IMR-90 (cell line): ENCODE data around the gene CERS6. TPM values are rescaled to one million over a fixed set of nuclear protein-coding genes. Genes with fewer than 3 reads are reported as not detected.
A peak's percentile ranks its signal among the peaks of the same experiment; 100 is the strongest.

Source experiments
- ATAC-seq: fragments of 200-7000 bp; cut with Tn5 transposase; 2 replicates; pipeline ENCODE4 v1.9.1; 2020; ENCODE audit warnings: low read depth, mild to moderate bottlenecking, moderate library complexity
- BruUV-seq: library from RNA; stranded (reverse); fragments of 400-500 nt; replicated peaks from 2 replicates; lab custom pipeline; 2021; lab: Mats Ljungman, UMichigan
- CTCF ChIA-PET: fragments of 300-600 bp; formaldehyde crosslinking; extraction: SDS; loops from one replicate; lab custom pipeline; 2021; ENCODE audit warnings: antibody characterized with exemption; lab: Yijun Ruan, JAX
- POLR2A ChIA-PET: fragments of 300-600 bp; sonication (Branson Sonifier 250); formaldehyde crosslinking; loops from one replicate; lab custom pipeline; 2022; ENCODE audit warnings: antibody characterized with exemption; ENCODE audit not compliant: unreplicated experiment; lab: Charles Lee
- DNase-seq: peaks from one replicate; pipeline ENCODE4 v3.0.0; 2013
- H2AFZ ChIP-seq: replicated peaks from 2 replicates; pipeline ENCODE3; 2013; ENCODE audit warnings: low read length, mild to moderate bottlenecking; ENCODE audit not compliant: poor library complexity
- H2AK5ac ChIP-seq: 2 replicates; pipeline ENCODE4 v1.6.1; 2013; ENCODE audit warnings: low read depth, low read length, inconsistent platforms
- H2AK9ac ChIP-seq: replicated peaks from 2 replicates; pipeline ENCODE3; 2013; ENCODE audit warnings: mild to moderate bottlenecking, low read depth, low read length, moderate library complexity; ENCODE audit not compliant: poor library complexity
- H2BK120ac ChIP-seq: 2 replicates; pipeline ENCODE4 v1.6.1; 2013; ENCODE audit warnings: low read depth, low read length, inconsistent platforms
- H2BK15ac ChIP-seq: 3 replicates; pipeline ENCODE4 v1.6.1; 2013; ENCODE audit warnings: low read depth, low read length, inconsistent platforms
- H2BK20ac ChIP-seq: 2 replicates; pipeline ENCODE4 v1.6.1; 2013; ENCODE audit warnings: low read depth, mild to moderate bottlenecking, inconsistent platforms, low read length, moderate library complexity
- H2BK5ac ChIP-seq: 2 replicates; pipeline ENCODE4 v1.6.1; 2013; ENCODE audit warnings: mild to moderate bottlenecking, low read depth, low read length, inconsistent platforms; ENCODE audit not compliant: poor library complexity, severe bottlenecking
- H3K14ac ChIP-seq: replicated peaks from 2 replicates; pipeline ENCODE4 v1.6.1; 2013; ENCODE audit warnings: low read depth, low read length, inconsistent platforms
- H3K18ac ChIP-seq: 2 replicates; pipeline ENCODE4 v1.6.1; 2013; ENCODE audit warnings: low read depth, low read length, control low read depth
- H3K23ac ChIP-seq: 2 replicates; pipeline ENCODE4 v1.6.1; 2013; ENCODE audit warnings: low read depth, low read length, inconsistent platforms
- H3K27ac ChIP-seq: 2 replicates; pipeline ENCODE4 v1.5.1; 2013; ENCODE audit warnings: mild to moderate bottlenecking, control low read depth, low read length; ENCODE audit not compliant: insufficient read depth
- H3K27me3 ChIP-seq: 2 replicates; pipeline ENCODE4 v1.6.1; 2013; ENCODE audit warnings: low read length; ENCODE audit not compliant: control insufficient read depth, insufficient read depth
- H3K36me3 ChIP-seq: 2 replicates; pipeline ENCODE4 v1.6.1; 2013; ENCODE audit warnings: low read length, mixed read lengths; ENCODE audit not compliant: control insufficient read depth, insufficient read depth
- H3K4ac ChIP-seq: 2 replicates; pipeline ENCODE4 v1.6.1; 2013; ENCODE audit warnings: low read depth, low read length, inconsistent platforms
- H3K4me1 ChIP-seq: 2 replicates; pipeline ENCODE4 v1.6.1; 2013; ENCODE audit warnings: low read length, mixed read lengths; ENCODE audit not compliant: control insufficient read depth, insufficient read depth
- H3K4me2 ChIP-seq: 2 replicates; pipeline ENCODE4 v1.6.1; 2013; ENCODE audit warnings: low read depth, mild to moderate bottlenecking, control low read depth, low read length, moderate library complexity
- H3K4me3 ChIP-seq: 2 replicates; pipeline ENCODE4 v1.5.1; 2013; ENCODE audit warnings: low read depth, mild to moderate bottlenecking, control low read depth, low read length, moderate library complexity; ENCODE audit not compliant: insufficient read depth
- H3K56ac ChIP-seq: 2 replicates; pipeline ENCODE4 v1.6.1; 2013; ENCODE audit warnings: low read length, inconsistent platforms; ENCODE audit not compliant: insufficient read depth; ENCODE audit errors: extremely low read depth
- H3K79me1 ChIP-seq, 2 experiments: 2 replicates each; pipeline ENCODE4 v1.6.1; 2013; ENCODE audit warnings: low read length in 2 of 2, inconsistent platforms in 1 of 2, low read depth in 1 of 2
- H3K9ac ChIP-seq: 2 replicates; pipeline ENCODE4 v1.6.1; 2013; ENCODE audit warnings: low read depth, low read length, control low read depth
- H3K9me1 ChIP-seq: 2 replicates; pipeline ENCODE4 v1.6.1; 2013; ENCODE audit warnings: low read length, inconsistent platforms; ENCODE audit not compliant: insufficient read depth
- H3K9me3 ChIP-seq: 2 replicates; pipeline ENCODE4 v1.6.1; 2013; ENCODE audit warnings: low read length; ENCODE audit not compliant: control insufficient read depth, insufficient read depth
- H4K20me1 ChIP-seq: 2 replicates; pipeline ENCODE4 v1.6.1; 2013; ENCODE audit warnings: low read length, inconsistent platforms; ENCODE audit not compliant: insufficient read depth
- H4K5ac ChIP-seq: 2 replicates; pipeline ENCODE4 v1.6.1; 2013; ENCODE audit warnings: mild to moderate bottlenecking, low read depth, low read length, control low read depth
- H4K8ac ChIP-seq, 2 experiments: 2 replicates each; pipeline ENCODE4 v1.6.1; 2013; ENCODE audit warnings: low read depth in 2 of 2, low read length in 2 of 2, control low read depth in 1 of 2, inconsistent platforms in 1 of 2
- H4K91ac ChIP-seq: 2 replicates; pipeline ENCODE4 v1.6.1; 2013; ENCODE audit warnings: low read depth, low read length, inconsistent platforms; ENCODE audit not compliant: insufficient read depth
- MAFK ChIP-seq: IDR thresholded peaks from 2 replicates; pipeline ENCODE4 v1.6.1; 2012; ENCODE audit warnings: low read depth, low read length, improper control_type of control experiment
- MAZ ChIP-seq: IDR thresholded peaks from 2 replicates; pipeline ENCODE4 v1.6.1; 2012; ENCODE audit warnings: low read depth, mild to moderate bottlenecking, low read length, improper control_type of control experiment, moderate library complexity, borderline replicate concordance
- NFE2L2 ChIP-seq: fragments of 150-350 bp; IDR thresholded peaks from 2 replicates; pipeline ENCODE4 v1.6.1; 2016; ENCODE audit warnings: low read depth, mild to moderate bottlenecking, low read length
- RFX5 ChIP-seq: IDR thresholded peaks from 2 replicates; pipeline ENCODE4 v1.8.0; 2012; ENCODE audit warnings: low read depth, mild to moderate bottlenecking, low read length, moderate library complexity
- SMC3 ChIP-seq: fragments of 150-350 bp; IDR thresholded peaks from 2 replicates; pipeline ENCODE4 v1.6.1; 2016; ENCODE audit warnings: low read depth, mild to moderate bottlenecking, antibody characterized with exemption, low read length, moderate library complexity
- WGBS, 2 experiments: methylation state at CpG; one replicate each; pipeline versions ENCODE4 v1.1.5 to v1.1.7; 2013; ENCODE audit warnings: missing lambda C conversion rate in 2 of 2; ENCODE audit not compliant: insufficient read length in 1 of 2; ENCODE audit errors: extremely low coverage in 2 of 2; 5-methylcytosine and 5-hydroxymethylcytosine counted together
- dilution Hi-C: fragments of 300-500 bp; cut with HindIII; formaldehyde crosslinking; loops from one replicate; pipeline ENCODE4 v1.14.3; 2018; ENCODE audit warnings: low sequenced_read_pairs; ENCODE audit not compliant: unreplicated experiment
- in situ Hi-C: fragments of 300-500 bp; cut with MboI; formaldehyde crosslinking; loops from 3 replicates; pipeline ENCODE4 v1.14.3; 2019; ENCODE audit warnings: low sequenced_read_pairs, inconsistent platforms, mixed read lengths
- intact Hi-C: fragments of 100-400 bp; cut with micrococcal nuclease; formaldehyde crosslinking; loops from 2 replicates; pipeline ENCODE4 v1.10.0; 2022
- polyA plus RNA-seq, 3 experiments: library from polyadenylated mRNA; depleted of rRNA; stranded (reverse); fragments of >200 nt; gene quantifications; 2 replicates each; pipeline ENCODE4 v1.2.3, GENCODE V29; 2012; ENCODE audit warnings: low replicate concordance in 1 of 3
- total RNA-seq: library from RNA; depleted of rRNA; stranded (reverse); fragments of >200 nt; gene quantifications from 2 replicates; pipeline ENCODE4 v1.2.3, GENCODE V29; 2012
- TF ChIP-seq, protein P1 (sequence below): fragments of 150-350 bp; IDR thresholded peaks from 2 replicates; pipeline ENCODE4 v1.6.1; 2016; ENCODE audit warnings: low read depth, mild to moderate bottlenecking, low read length, moderate library complexity, borderline replicate concordance

The CERS6 gene
- total and polyA plus RNA-seq, 2 of the 4 experiments (the other 2 are of a cell fraction): 2.1 to 5.7 TPM

- H3K4me1 ChIP-seq: no peaks in the 10 kb centered on the region
- no CpG with 5 or more reads among the region's 3 CpGs for WGBS, 2 experiments
- ATAC-seq: peak; percentile 67; the same call in 1 of the 2 replicates
Observed at GRCh38 chr2:168427451-168427850, 28.6 kb upstream of the CERS6 start.

More at GRCh38 chr2:168427451-168427850, 28.6 kb upstream of the CERS6 start:
- intact Hi-C loops (no loop called here), dilution Hi-C loops (no loop called here), in situ Hi-C loops (no loop called here)
- Histone ChIP-seq H2BK20ac (no peak overlapping the region), H2BK120ac (no peak overlapping the region), H2AFZ (no peak overlapping the region), H3K56ac (no peak overlapping the region), H3K4ac (no peak overlapping the region), H3K36me3 (no peaks in the 10 kb centered on the region), H3K27me3 (peaks cover 2% of the 10 kb centered on the region; the same call in 1 of the 2 replicates), H3K23ac (no peak overlapping the region), H2BK15ac (no peak overlapping the region), H3K14ac (no peak overlapping the region), H3K27ac (no peak overlapping the region), H2AK5ac (no peak overlapping the region), H3K9me3 (no peaks in the 10 kb centered on the region), H3K9ac (no peak overlapping the region), H4K91ac (no peak overlapping the region), H3K18ac (no peak overlapping the region), H3K9me1 (no peaks in the 10 kb centered on the region), H2BK5ac (no peak overlapping the region), H4K5ac (no peak overlapping the region), H3K79me1 (no peaks in the 10 kb centered on the region), H4K20me1 (no peaks in the 10 kb centered on the region), H2AK9ac (no peak overlapping the region), H4K8ac (no peak overlapping the region), H3K4me2 (peak overlapping the region; percentile 22; the same call in 1 of the 2 replicates), H3K4me3 (no peak overlapping the region)
- peak; percentile 88 for DNase-seq
- peak; percentile 80 for TF ChIP-seq NFE2L2
- TF ChIP-seq RFX5: no peak
- no peak for TF ChIP-seq SMC3
- TF ChIP-seq, protein P1, sequence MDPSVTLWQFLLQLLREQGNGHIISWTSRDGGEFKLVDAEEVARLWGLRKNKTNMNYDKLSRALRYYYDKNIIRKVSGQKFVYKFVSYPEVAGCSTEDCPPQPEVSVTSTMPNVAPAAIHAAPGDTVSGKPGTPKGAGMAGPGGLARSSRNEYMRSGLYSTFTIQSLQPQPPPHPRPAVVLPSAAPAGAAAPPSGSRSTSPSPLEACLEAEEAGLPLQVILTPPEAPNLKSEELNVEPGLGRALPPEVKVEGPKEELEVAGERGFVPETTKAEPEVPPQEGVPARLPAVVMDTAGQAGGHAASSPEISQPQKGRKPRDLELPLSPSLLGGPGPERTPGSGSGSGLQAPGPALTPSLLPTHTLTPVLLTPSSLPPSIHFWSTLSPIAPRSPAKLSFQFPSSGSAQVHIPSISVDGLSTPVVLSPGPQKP: no peak
- peak; percentile 99 for TF ChIP-seq MAFK
- no peak for TF ChIP-seq MAZ
- no TSS peak for BruUV-seq
- POLR2A ChIA-PET: no interaction called here
- CTCF ChIA-PET: interaction anchor here (0.7 kb wide), 1 partner anchor 25 kb away, joined by 3 read pairs; no protein-coding TSS in a partner anchor
